Measurements from ENCODE around the gene MORC1. TPM values are rescaled to one million over a fixed set of nuclear protein-coding genes. Genes with fewer than 3 reads are reported as not detected.
"Not testable (repeated sequence)": the region's sequence is repeated elsewhere in the genome, so short reads cannot be mapped to it uniquely, and the experiment has no call there.

Gene MORC1
- total and polyA plus RNA-seq, 12 donors = not detected

- Histone ChIP-seq H3K27me3 (peaks cover 0 to 3% (median 0%) of the 10 kb centered on the region in 7 donors), H3K4me3 (no peak overlapping the region), H3K36me3 (no peaks in the 10 kb centered on the region), H3K27ac (no peak overlapping the region), H3K9me3 (no peaks in the 10 kb centered on the region), H3K4me1 (no peaks in the 10 kb centered on the region)
- intact Hi-C loops (cut with DNase I) = no loop called here
- ATAC-seq (no peak), DNase-seq (no peak)
- TF ChIP-seq CTCF (IDR thresholded peaks at IDR 0.05) = no peak
- WGBS, 2 donors = 61 to 82% methylated on average over 4 of the region's 4 CpGs
These were observed 22.4 kb upstream of the MORC1 start for GRCh38 chr3:109140318-109140717.

GRCh38 chr3:109137761-109138160 lies 19.8 kb upstream of the MORC1 start:
- Histone ChIP-seq H3K36me3 (no peaks in the 10 kb centered on the region), H3K9me3 (no peaks in the 10 kb centered on the region), H3K27ac (no peak overlapping the region), H3K27me3 (peaks cover 0 to 3% (median 0%) of the 10 kb centered on the region in 7 donors), H3K4me3 (no peak overlapping the region), H3K4me1 (no peaks in the 10 kb centered on the region)
- no peak for DNase-seq
- no peak for TF ChIP-seq CTCF (IDR thresholded peaks at IDR 0.05)
- intact Hi-C loops (cut with DNase I) = no loop called here
- WGBS, 2 donors = 76 to 84% methylated on average over 2 of the region's 2 CpGs
- no peak for ATAC-seq

GRCh38 chr3:109136523-109136922 lies 18.6 kb upstream of the MORC1 start, which contains the start of gene C3orf85:
C3orf85 (plus strand) TSS chr3:109136719; CDS start chr3:109136848, 129 bp downstream.
- ATAC-seq (no peak), DNase-seq (no peak)
- intact Hi-C loops (cut with DNase I) = no loop called here
- WGBS, 2 donors = 88 to 90% methylated on average over 3 of the region's 3 CpGs
- no peak within 1 kb of the TSS for H3K4me3 ChIP-seq
- H3K4me1 ChIP-seq = no peaks in the 10 kb centered on the region
- no peaks in the 10 kb centered on the region for H3K36me3 ChIP-seq
- no peaks in the 10 kb centered on the region for H3K9me3 ChIP-seq
- H3K27ac ChIP-seq = no peak within 1 kb of the TSS
- no peak for TF ChIP-seq CTCF (IDR thresholded peaks at IDR 0.05)
- H3K27me3 ChIP-seq = peaks cover 0 to 3% (median 0%) of the 10 kb centered on the region in 7 donors

- H3K27me3 ChIP-seq; H3K4me3 ChIP-seq; H3K4me1 ChIP-seq; H3K36me3 ChIP-seq; intact Hi-C loops (cut with DNase I); DNase-seq; H3K27ac ChIP-seq; ATAC-seq; H3K9me3 ChIP-seq: not testable (repeated sequence)
- WGBS, 2 donors = 89 to 96% methylated on average over 5 of the region's 5 CpGs
These were observed 15.5 kb upstream of the MORC1 start for GRCh38 chr3:109133474-109133816.

- H3K9me3 ChIP-seq = no peaks in the 10 kb centered on the region
- DNase-seq (no peak), ATAC-seq (no peak)
- H3K27me3 ChIP-seq = peaks cover 0 to 3% (median 0%) of the 10 kb centered on the region in 7 donors
- H3K27ac ChIP-seq = no peak overlapping the region
- no peaks in the 10 kb centered on the region for H3K4me1 ChIP-seq
- WGBS, 2 donors = 70 to 77% methylated on average over 5 of the region's 5 CpGs
- TF ChIP-seq CTCF (IDR thresholded peaks at IDR 0.05) = no peak
- intact Hi-C loops (cut with DNase I) = no loop called here
- H3K36me3 ChIP-seq = no peaks in the 10 kb centered on the region
- H3K4me3 ChIP-seq = no peak overlapping the region
These were observed 15.0 kb upstream of the MORC1 start for GRCh38 chr3:109132801-109133473.
